Hepatocyte (in vitro differentiated cells): ENCODE data around the gene FERMT1.

Experiments
- EZH2 ChIP-seq: fragments of 200-600 bp; sonication (generic); IDR thresholded peaks from 2 replicates; pipeline ENCODE4 v1.6.1; 2016; ENCODE audit warnings: antibody characterized with exemption, mild to moderate bottlenecking, borderline replicate concordance
- EZH2phosphoT487 ChIP-seq: fragments of 200-600 bp; sonication (generic); IDR thresholded peaks from one replicate; pipeline ENCODE4 v1.6.1; 2018; ENCODE audit warnings: antibody characterized with exemption, mild to moderate bottlenecking, low read depth, moderate library complexity; ENCODE audit not compliant: unreplicated experiment, severe bottlenecking
- TF ChIP-seq, protein P1 (sequence below): fragments of 200-600 bp; sonication (generic); IDR thresholded peaks from 2 replicates; pipeline ENCODE4 v1.5.1; 2016; ENCODE audit warnings: antibody characterized with exemption, mild to moderate bottlenecking; ENCODE audit not compliant: poor library complexity

DNA sequence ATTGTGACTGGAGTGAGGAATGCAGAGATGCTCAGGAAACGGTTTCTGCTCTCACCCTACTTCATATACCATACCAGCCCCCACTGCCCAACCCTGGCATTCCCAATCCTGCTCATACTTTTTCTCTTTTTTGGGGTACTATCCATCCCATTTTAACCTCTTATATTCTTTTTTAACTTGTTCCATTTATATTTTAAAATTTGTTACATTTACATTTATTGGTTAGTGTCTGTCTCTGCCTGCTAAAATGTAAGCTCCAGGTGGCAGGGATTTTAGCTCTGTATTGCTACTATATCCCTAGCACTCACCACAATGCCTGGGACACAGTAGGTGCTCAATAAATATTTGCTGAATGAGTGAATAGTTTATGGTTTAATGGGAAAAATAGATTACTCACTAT lies 8.1 kb downstream of the FERMT1 start:
- TF ChIP-seq, protein P1, sequence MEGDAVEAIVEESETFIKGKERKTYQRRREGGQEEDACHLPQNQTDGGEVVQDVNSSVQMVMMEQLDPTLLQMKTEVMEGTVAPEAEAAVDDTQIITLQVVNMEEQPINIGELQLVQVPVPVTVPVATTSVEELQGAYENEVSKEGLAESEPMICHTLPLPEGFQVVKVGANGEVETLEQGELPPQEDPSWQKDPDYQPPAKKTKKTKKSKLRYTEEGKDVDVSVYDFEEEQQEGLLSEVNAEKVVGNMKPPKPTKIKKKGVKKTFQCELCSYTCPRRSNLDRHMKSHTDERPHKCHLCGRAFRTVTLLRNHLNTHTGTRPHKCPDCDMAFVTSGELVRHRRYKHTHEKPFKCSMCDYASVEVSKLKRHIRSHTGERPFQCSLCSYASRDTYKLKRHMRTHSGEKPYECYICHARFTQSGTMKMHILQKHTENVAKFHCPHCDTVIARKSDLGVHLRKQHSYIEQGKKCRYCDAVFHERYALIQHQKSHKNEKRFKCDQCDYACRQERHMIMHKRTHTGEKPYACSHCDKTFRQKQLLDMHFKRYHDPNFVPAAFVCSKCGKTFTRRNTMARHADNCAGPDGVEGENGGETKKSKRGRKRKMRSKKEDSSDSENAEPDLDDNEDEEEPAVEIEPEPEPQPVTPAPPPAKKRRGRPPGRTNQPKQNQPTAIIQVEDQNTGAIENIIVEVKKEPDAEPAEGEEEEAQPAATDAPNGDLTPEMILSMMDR: no peak
- TF ChIP-seq EZH2 (no peak), EZH2phosphoT487 (no peak)
